Measurements from ENCODE around the gene CEACAM19.
"Not testable (repeated sequence)": the region's sequence is repeated elsewhere in the genome, so short reads cannot be mapped to it uniquely, and the experiment has no call there.

Gene CEACAM19

DNA sequence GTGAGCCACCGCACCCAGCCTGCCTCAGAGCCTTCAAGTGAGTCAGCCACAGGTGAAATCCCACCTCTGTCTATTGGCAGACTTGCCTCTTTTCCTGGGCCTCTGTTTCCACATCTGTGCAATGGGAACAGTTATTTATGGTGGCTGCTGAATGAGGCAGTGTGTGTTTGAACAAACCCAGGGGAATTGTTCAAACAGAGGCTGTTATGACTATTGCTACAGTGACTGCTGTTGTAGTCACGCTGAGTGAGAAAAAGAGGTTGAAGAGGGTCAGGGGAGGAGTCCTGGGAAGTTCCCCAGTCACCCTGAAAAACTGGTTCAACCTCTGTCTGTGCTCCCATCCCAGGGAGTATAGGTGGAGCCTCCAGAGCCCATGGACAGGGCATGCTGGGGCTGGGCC, at the start of gene CEACAM19:
Gene CEACAM19 (plus strand): TSS at position 83 of the 400 bp plus-strand sequence. CDS start 450 bp downstream, outside the sequence.
- DNase-seq = no peak

DNA sequence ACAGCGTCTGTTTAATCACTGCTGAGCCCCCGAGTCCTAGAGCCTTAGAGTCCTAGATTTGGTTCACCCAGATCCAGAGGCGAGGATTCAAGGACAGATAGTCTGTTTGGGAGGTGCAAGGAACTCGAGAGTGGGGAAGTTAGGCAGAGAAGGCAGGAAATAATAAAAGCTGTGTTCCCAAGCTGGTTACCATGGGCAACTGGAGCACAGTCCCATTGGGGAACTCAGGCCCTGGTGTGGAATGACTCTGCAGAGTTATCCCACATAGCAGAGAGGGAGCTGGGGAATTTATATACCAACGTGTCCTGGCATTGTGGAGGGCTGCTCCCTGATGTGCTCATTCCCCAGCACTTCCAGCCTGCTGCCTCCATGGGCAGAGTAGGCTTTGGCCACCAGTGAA, 48.2 kb upstream of the CEACAM19 start:
- no peak for DNase-seq

GRCh38 chr19:44623626-44624025, 47.7 kb upstream of the CEACAM19 start:
- DNase-seq = no peak

GRCh38 chr19:44624840-44625354, 46.4 kb upstream of the CEACAM19 start:
- no peak for DNase-seq

- not testable (repeated sequence) for DNase-seq
Observed at GRCh38 chr19:44625637-44626036, 45.6 kb upstream of the CEACAM19 start.

DNA sequence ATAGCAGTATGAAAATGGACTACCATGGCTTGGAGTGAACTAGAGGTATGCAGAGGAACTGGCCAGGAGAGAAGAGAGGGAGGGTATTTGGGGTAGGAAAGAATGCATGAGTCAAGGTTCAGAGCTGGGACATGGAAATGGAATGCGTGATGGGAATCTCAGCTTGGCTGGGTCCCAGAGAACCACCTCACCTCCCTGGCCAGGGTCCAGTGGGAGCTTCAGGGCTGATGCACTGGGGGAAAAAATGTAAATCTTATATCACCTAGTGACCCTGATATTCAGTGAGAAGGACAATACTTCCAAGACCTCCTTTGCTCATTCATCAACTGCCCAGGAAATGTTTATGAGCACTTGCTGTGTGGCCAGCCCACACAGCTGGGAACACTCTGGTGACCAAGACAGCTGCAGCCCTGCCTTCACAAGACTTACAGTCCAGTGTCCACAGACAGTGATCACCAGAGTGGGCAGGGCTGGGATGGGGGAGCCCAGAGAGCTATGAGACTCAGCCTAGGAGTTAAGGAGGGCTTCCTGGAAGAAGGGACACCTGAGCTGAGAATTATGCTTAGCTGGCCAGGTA, 45.1 kb upstream of the CEACAM19 start:
- DNase-seq = no peak

DNA sequence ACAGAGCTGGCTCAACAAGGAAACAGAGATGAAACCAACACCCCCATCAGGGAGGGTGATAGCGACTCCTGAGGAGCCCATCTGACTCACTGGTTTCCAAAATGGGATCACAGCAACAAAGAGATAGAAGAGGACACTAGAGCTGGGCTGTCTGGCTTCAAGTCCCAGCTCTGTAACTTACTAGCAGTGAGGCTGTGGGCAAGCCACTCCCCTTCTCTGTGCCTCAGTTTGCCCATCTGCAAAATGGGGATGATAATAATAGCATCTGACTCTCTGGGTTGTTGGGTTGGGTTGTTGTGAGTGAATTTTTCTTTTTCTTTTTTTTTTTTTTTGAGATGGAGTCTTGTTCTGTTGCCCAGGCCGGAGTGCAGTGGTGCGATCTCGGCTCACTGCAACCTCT, 43.7 kb upstream of the CEACAM19 start:
- no peak for DNase-seq

GRCh38 chr19:44628793-44629192, 42.5 kb upstream of the CEACAM19 start:
- no peak for DNase-seq

DNA sequence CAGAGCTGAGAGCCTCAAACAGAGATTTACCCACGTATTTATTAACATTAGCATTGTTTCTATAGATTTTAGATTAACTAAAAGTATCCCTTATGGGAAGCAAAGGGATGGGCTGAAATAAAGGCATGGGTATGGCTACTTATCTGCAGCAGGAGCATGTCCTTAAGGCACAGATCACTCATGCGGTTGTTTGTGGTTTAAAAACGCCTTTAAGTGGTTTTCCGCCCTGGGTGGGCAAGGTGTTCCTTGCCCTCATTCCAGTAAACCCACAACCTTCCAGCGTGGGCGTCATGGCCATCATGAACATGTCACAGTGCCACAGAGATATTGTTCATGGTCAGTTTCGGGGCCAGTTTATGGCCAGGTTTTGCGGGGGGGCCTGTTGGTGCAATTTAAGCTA, 39.7 kb upstream of the CEACAM19 start:
- not testable (repeated sequence) for DNase-seq

DNA sequence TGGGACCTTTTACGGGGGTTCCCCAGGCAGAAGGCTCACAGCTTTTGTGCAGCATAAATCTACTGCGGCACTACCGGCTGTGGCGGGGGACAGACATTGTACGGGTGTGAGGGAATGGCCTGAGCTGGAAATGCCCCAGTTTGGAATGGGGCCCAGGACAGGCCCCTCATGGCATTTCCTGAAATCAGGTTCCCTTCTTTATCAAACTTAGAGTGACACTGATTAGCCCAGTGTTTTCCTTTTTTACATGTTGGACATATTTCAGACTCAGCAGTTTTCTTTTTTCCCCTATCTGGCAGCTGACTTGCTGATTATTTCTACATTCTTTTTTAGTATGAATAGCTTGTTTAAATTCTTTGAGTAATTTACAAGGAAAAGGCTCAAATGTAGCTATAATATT, 37.2 kb upstream of the CEACAM19 start:
- DNase-seq = not testable (repeated sequence)

DNA sequence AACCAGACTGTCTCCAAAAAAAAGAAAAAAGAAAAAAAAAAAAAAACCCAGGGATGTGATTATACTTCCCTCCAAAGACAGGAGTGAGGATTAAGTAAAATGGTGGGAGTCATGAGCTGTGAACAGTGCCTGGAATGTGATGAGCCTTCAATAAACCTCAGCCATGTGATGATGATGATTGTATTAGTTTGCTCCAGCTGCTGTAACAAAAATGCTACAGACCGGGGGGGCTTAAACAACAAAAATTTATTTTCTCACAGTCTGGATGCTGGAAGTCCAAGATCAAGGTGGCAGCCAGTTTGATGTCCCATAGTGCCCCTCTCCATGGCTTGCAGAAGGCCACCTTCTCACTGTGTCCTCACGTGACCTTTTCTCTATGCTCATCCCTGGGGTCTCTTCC, 36.5 kb upstream of the CEACAM19 start:
- no peak for DNase-seq

GRCh38 chr19:44635581-44636438, 35.5 kb upstream of the CEACAM19 start:
- no peak for DNase-seq

DNA sequence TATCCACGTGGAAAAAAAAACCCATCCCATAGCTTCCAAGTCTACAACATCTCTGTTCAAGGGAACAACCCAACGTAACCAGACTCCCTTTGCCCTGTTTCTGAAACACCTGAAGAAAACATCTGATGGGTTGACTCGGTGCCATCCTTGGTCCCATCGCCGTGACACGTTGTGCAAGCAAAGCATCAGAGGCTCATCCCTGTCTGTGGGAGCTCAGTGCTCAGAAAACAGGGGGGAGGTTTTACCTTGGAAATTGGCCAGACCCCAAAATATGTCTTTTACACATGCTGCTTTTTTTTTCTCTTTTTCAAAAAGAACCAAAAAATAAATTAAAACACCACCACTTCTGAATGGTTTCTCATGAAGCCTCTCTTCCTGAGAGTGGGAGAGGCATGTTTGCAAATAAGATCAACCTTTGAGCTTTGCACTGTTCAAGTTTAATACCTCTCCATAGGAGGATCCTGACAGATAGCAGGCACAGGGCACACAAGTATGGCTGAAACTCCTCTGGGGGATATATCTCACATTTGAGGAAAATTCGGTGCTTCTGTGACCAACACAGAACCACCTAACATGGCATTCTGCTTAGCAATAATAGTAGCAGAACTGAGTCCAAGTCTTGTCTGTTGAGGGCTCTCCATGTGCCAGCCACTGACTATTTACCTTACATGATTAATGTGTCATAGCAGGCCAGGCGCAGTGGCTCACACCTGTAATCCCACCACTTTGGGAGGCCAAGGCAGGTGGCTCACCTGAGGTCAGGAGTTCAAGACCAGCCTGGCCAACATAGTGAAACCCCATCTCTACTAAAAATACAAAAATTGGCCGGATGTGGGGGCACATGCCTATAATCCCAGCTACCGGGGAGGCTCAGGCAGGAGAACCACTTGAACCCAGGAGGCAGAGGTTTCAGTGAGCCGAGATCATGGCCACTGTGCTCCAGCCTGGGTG, 34.6 kb upstream of the CEACAM19 start:
- no peak for DNase-seq

DNA sequence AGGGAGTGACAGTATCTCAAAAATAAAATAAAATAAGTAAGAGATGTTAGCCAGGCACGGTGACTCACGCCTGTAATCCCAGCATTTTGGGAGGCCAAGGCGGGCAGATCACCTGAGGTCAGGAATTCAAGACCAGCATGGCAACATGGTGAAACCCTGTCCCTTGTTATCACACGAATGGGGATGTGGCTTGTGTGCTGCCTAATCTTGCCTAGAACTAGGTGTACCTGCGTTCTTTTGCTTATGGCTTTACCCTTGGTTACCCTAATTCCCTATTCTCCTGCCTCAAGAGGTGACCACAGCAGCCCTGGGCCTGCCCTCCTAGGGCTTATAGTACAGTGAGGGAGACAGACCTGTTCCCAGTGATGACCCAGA, 33.9 kb upstream of the CEACAM19 start:
- no peak for DNase-seq

DNA sequence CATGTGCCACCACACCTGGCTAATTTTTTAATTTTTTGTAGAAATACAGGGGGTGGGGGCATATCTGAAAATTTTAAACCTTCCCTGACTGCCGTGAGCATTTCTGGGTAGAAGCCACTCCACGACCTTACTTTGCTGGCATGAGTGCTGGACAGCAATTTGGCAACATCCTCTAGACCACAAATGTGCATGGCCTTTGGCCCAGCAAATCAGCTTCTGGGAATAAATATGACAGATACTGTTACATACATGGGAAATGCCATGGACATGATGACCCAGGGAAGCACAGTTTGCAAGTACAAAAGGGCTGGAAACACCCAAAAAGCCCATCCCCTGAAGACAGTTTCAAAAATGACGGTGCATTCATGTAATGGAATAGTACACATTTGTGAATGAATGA, 30.8 kb upstream of the CEACAM19 start:
- DNase-seq = no peak

DNA sequence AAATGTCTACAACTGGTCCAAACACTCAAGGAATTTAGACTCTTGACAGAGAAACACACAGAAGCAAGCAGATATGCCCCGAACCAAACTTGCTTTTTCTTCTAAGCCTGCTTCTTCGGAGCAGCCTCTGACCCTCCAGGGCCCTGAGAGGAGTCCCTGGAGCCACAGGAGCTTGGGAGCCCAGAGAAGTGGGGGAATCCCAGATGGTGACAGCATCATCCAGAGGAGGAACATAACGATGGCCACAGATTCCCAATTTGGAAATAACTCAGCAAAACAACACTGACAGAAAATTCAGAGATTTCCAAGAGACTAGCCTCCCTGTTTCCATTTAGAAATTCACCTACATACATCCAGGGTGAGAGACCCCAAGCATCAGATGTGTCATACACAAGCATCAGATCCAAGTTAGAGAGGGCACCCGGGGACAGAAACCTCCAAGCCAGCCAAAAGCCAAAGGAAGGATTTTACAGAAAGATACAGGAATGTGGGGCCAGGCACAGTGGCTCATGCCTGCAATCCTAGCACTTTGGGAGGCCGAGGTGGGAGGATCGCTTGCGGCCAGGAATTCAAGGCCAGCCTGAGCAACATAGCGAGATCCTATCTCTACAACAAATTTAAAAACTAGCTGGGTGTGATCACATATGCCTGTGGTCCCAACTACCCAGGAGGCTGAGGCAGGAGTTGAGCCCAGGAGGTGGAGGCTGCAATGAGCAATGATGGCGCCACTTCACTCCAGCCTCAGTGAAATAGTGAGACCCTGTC, 29.6 kb upstream of the CEACAM19 start:
- DNase-seq = no peak

- DNase-seq = no peak
Observed at GRCh38 chr19:44642377-44642776, 28.9 kb upstream of the CEACAM19 start.

DNA sequence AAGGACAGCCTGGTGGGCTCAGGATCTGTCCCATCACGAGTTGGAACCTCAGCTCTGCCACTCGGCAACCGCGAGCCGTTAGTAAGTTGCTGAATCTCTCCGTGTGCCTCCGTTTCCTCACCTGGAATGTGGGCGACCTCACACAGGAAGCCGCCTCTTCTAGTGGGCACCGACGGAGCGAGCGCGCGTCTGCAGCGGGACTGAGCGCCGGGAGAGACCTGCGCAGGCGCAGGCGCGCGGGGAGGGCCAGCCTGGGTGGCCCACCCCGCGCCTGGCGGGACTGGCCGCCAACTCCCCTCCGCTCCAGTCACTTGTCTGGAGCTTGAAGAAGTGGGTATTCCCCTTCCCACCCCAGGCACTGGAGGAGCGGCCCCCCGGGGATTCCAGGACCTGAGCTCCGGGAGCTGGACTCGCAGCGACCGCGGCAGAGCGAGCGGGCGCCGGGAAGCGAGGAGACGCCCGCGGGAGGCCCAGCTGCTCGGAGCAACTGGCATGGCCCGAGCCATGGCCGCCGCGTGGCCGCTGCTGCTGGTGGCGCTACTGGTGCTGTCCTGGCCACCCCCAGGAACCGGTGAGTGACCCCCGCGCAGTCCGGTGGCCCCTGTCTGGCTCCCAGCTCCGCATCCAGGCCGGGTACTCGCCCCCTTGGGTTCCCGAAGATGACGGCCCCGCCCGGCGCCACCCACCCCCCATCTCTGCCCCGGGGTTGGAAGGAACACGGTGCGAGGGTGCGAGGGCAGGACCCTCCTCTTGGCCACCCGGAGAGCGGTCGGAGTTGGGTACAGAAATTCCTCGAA, 27.5 kb upstream of the CEACAM19 start, which contains the start of gene PVR:
Gene PVR (plus strand): TSS at position 306 of the 797 bp plus-strand sequence. CDS start 187 bp downstream, at position 493.
- peak; percentile 50 for DNase-seq

- DNase-seq = no peak
Observed at GRCh38 chr19:44644402-44645016, 26.8 kb upstream of the CEACAM19 start.

DNA sequence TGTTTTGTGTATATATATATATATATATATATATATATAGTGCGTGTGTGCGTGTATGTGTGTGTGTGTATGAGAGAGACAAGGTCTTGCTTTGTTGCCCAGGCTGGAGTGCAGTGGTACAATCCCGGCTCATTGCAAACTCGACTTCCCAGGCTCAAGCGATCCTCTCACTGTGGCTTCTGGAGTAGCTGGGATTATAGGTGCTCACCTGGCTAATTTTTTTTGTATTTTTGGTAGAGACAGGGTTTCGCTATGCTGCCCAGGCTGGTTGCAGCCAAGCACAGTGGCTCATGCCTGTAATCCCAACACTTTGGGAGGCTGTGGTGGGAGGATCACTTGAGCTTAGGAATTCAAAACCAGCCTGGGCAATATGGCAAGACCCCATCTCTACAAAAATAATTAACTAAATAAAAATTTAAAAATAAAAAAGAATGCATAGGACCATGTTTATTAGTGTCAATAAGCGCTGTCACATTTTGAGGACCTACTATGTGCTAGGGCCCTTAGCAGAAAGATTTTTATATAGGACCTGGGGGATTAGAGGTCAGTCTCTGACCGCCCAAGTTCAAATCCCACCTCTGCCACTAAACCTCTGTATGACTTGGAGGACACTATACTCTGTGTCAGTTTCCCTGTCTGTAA, 25.8 kb upstream of the CEACAM19 start:
- DNase-seq = no peak
